ENCODE results near the gene FNTB.
"Not testable (repeated sequence)": the region's sequence is repeated elsewhere in the genome, so short reads cannot be mapped to it uniquely, and the experiment has no call there.

FNTB gene

DNA sequence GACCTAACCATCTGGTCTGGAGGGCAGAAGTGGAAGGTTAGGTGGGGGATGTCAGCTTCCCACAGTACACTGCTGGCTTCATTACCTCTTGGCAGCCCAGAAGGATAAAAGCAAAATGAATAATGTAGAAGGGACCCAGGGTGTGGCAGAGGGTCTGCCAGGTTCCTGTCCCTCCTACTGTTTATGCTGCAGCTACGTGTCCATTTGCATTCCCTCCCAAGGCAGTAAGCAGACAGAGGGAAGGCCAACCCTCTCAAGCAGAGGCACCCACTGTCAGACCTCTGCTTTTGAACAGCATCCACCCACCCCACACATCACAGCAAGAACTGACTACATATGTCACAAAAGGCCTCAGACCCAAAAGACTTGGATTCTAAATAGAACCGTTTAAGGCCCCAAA lies 96.2 kb downstream of the FNTB start:
- FAIRE-seq, result no peak
- TF ChIP-seq POLR2AphosphoS5 (IDR thresholded peaks at IDR 0.05; ENCODE audit: low read depth, low read length), result no peak
- TF ChIP-seq POLR2A (IDR thresholded peaks at IDR 0.05; ENCODE audit: low read depth, low read length), result no peak
- no peak for TF ChIP-seq TAF1 (IDR thresholded peaks at IDR 0.05; ENCODE audit: borderline replicate concordance, low read depth, low read length)
- no peak for DNase-seq (ENCODE audit: insufficient read length)

DNA sequence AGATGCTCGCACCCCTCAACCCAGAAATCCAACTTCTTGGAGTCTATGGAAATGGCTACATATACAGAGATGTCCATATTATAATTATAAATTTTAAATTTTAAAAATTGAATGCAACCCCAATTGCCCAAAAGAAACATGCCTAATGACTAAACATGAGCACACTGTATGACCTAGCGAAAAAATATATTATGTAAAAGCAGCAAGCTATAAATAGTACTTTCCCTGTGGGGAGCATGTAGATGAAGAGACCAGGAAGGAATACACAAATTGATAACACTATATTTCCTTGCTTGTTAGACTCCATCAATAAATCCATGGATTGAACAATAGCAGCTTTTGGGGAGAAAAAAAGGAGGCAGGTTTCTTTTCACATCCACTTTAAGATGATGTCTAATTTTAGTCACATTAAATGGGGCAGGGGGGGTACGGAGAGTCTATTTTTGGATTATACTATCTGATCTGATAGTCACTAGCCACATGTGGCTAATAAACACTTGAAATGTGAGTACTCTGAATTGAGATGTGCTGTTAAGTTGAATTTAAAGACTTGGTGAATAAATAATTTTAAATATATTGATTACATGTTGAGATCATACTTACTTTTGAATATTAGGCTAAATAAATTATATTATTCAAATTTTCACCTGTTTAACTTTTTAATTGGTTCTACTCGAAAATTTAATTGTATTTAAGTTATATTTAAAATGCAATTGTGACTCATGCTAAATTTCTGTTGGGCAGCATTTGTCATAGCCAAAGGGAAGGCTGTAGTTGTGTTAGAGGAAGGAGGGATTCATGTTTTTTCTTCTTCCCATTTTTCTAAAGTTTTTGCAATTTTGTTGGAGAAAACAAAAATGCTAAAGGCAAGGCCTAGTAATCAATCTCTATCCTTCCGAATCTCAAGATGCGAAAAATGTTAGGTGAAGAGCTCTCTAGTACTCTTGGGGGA lies 98.1 kb downstream of the FNTB start:
- no peak for FAIRE-seq

DNA sequence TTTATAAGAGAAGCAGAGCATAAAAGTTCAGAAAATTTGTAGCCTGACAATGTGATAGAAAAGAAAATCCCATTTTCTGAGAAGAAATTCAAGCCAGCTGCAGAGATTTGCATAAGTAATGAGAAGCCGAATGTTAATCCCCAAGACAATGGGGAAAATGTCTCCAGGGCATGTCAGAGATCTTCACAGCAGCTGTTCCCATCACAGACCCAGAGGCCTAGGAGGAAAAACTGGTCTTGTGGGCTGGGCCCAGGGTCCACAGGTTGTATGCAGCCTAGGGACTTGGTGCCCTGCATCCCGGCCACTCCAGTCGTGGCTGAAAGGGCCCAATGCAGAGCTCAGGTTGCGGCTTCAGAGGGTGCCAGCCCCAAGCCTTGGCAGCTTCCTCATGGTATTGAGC lies 100.0 kb downstream of the FNTB start:
- FAIRE-seq; DNase-seq (ENCODE audit: insufficient read length): not testable (repeated sequence)

More for the DNA sequence above, 98.1 kb downstream of the FNTB start:
- DNase-seq (ENCODE audit: insufficient read length), result no peak
- TF ChIP-seq TAF1 (IDR thresholded peaks at IDR 0.05; ENCODE audit: borderline replicate concordance, low read depth, low read length) (no peak), POLR2A (IDR thresholded peaks at IDR 0.05; ENCODE audit: low read depth, low read length) (no peak), POLR2AphosphoS5 (IDR thresholded peaks at IDR 0.05; ENCODE audit: low read depth, low read length) (no peak)

- not testable (repeated sequence) for FAIRE-seq
Measured at GRCh38 chr14:65087835-65088234, 101.1 kb downstream of the FNTB start.

GRCh38 chr14:65092349-65092748 lies 105.7 kb downstream of the FNTB start:
- DNase-seq (ENCODE audit: insufficient read length) (no peak), FAIRE-seq (no peak)
- TF ChIP-seq TAF1 (IDR thresholded peaks at IDR 0.05; ENCODE audit: borderline replicate concordance, low read depth, low read length) (no peak), POLR2AphosphoS5 (IDR thresholded peaks at IDR 0.05; ENCODE audit: low read depth, low read length) (no peak), POLR2A (IDR thresholded peaks at IDR 0.05; ENCODE audit: low read depth, low read length) (no peak)

More at GRCh38 chr14:65087835-65088234, 101.1 kb downstream of the FNTB start:
- not testable (repeated sequence) for DNase-seq (ENCODE audit: insufficient read length)

- TF ChIP-seq POLR2A (IDR thresholded peaks at IDR 0.05; ENCODE audit: low read depth, low read length), result no peak
- no peak for TF ChIP-seq POLR2AphosphoS5 (IDR thresholded peaks at IDR 0.05; ENCODE audit: low read depth, low read length)
- no peak for TF ChIP-seq TAF1 (IDR thresholded peaks at IDR 0.05; ENCODE audit: borderline replicate concordance, low read depth, low read length)
- no peak for DNase-seq (ENCODE audit: insufficient read length)
- FAIRE-seq, result no peak
Measured at GRCh38 chr14:65095633-65096205, 109.0 kb downstream of the FNTB start.

- no peak for FAIRE-seq
- TF ChIP-seq POLR2A (IDR thresholded peaks at IDR 0.05; ENCODE audit: low read depth, low read length), result no peak
- TF ChIP-seq TAF1 (IDR thresholded peaks at IDR 0.05; ENCODE audit: borderline replicate concordance, low read depth, low read length), result no peak
- no peak for TF ChIP-seq POLR2AphosphoS5 (IDR thresholded peaks at IDR 0.05; ENCODE audit: low read depth, low read length)
- DNase-seq (ENCODE audit: insufficient read length), result no peak
Measured at GRCh38 chr14:65096323-65097089, 109.8 kb downstream of the FNTB start.

- DNase-seq (ENCODE audit: insufficient read length) (no peak), FAIRE-seq (peak; percentile 48)
- no peak for TF ChIP-seq TAF1 (IDR thresholded peaks at IDR 0.05; ENCODE audit: borderline replicate concordance, low read depth, low read length)
- no peak for TF ChIP-seq POLR2A (IDR thresholded peaks at IDR 0.05; ENCODE audit: low read depth, low read length)
- no peak for TF ChIP-seq POLR2AphosphoS5 (IDR thresholded peaks at IDR 0.05; ENCODE audit: low read depth, low read length)
Measured at GRCh38 chr14:65098586-65098985, 111.9 kb downstream of the FNTB start.

GRCh38 chr14:65100922-65101541 lies 114.3 kb downstream of the FNTB start:
- DNase-seq (ENCODE audit: insufficient read length) (no peak), FAIRE-seq (peak; percentile 50)
- TF ChIP-seq TAF1 (IDR thresholded peaks at IDR 0.05; ENCODE audit: borderline replicate concordance, low read depth, low read length), result no peak
- no peak for TF ChIP-seq POLR2AphosphoS5 (IDR thresholded peaks at IDR 0.05; ENCODE audit: low read depth, low read length)
- no peak for TF ChIP-seq POLR2A (IDR thresholded peaks at IDR 0.05; ENCODE audit: low read depth, low read length)

GRCh38 chr14:65101631-65102440 lies 115.1 kb downstream of the FNTB start:
- DNase-seq (ENCODE audit: insufficient read length), result peak; percentile 23
- TF ChIP-seq POLR2A (IDR thresholded peaks at IDR 0.05; ENCODE audit: low read depth, low read length), result no peak
- TF ChIP-seq POLR2AphosphoS5 (IDR thresholded peaks at IDR 0.05; ENCODE audit: low read depth, low read length), result no peak
- TF ChIP-seq TAF1 (IDR thresholded peaks at IDR 0.05; ENCODE audit: borderline replicate concordance, low read depth, low read length), result no peak
- no peak for FAIRE-seq
